KMS-11 (cell line): ENCODE results near the gene CHRFAM7A.
"Not testable (repeated sequence)": the region's sequence is repeated elsewhere in the genome, so short reads cannot be mapped to it uniquely, and the experiment has no call there.

Source experiments
- H2AFZ ChIP-seq: fragments of 200-600 bp; sonication (generic); 2 replicates; pipeline ENCODE4 v1.6.1; 2016; ENCODE audit warnings: antibody characterized with exemption, mixed run types, low read depth
- H3K27ac ChIP-seq: fragments of 200-600 bp; sonication (generic); 2 replicates; pipeline ENCODE4 v1.6.1; 2016; ENCODE audit warnings: mild to moderate bottlenecking, mixed run types
- H3K27me3 ChIP-seq: fragments of 200-600 bp; sonication (generic); 2 replicates; pipeline ENCODE4 v1.6.1; 2017; ENCODE audit warnings: mild to moderate bottlenecking, low read depth, mixed run types, moderate library complexity; ENCODE audit not compliant: insufficient read depth
- H3K36me3 ChIP-seq: fragments of 200-600 bp; sonication (generic); 2 replicates; pipeline ENCODE4 v1.6.1; 2017; ENCODE audit warnings: mild to moderate bottlenecking, mixed run types; ENCODE audit not compliant: insufficient read depth
- H3K4me1 ChIP-seq: fragments of 200-600 bp; sonication (generic); 2 replicates; pipeline ENCODE4 v1.6.1; 2016; ENCODE audit warnings: mild to moderate bottlenecking, low read depth, mixed run types; ENCODE audit not compliant: poor library complexity, severe bottlenecking
- H3K4me2 ChIP-seq: fragments of 200-600 bp; sonication (generic); 2 replicates; pipeline ENCODE4 v1.7.0; 2016; ENCODE audit warnings: mild to moderate bottlenecking, mixed run types
- H3K4me3 ChIP-seq: fragments of 200-600 bp; sonication (generic); IDR thresholded peaks from 2 replicates; pipeline ENCODE4 v1.6.1; 2017; ENCODE audit warnings: low read depth, low read length, mixed read lengths; ENCODE audit not compliant: insufficient read depth
- H3K79me2 ChIP-seq: fragments of 200-600 bp; sonication (generic); 2 replicates; pipeline ENCODE4 v1.6.1; 2016; ENCODE audit warnings: low read depth, mixed run types; ENCODE audit not compliant: insufficient read depth
- H3K9ac ChIP-seq: fragments of 200-600 bp; sonication (generic); 2 replicates; pipeline ENCODE4 v1.6.1; 2016; ENCODE audit warnings: mild to moderate bottlenecking, mixed run types
- H4K20me1 ChIP-seq: fragments of 200-600 bp; sonication (generic); 2 replicates; pipeline ENCODE4 v1.6.1; 2016; ENCODE audit warnings: mild to moderate bottlenecking, mixed run types; ENCODE audit not compliant: insufficient read depth

CHRFAM7A gene

GRCh38 chr15:30326145-30326544, 67.2 kb downstream of the CHRFAM7A start:
- H3K9ac ChIP-seq, H3K79me2 ChIP-seq, H3K4me3 ChIP-seq, H3K27ac ChIP-seq, H3K4me2 ChIP-seq, H2AFZ ChIP-seq, H3K4me1 ChIP-seq, H4K20me1 ChIP-seq, H3K27me3 ChIP-seq, H3K36me3 ChIP-seq: not testable (repeated sequence)

GRCh38 chr15:30321063-30321462, 72.3 kb downstream of the CHRFAM7A start:
- not testable (repeated sequence) for H3K4me1 ChIP-seq, H3K36me3 ChIP-seq, H3K79me2 ChIP-seq, H3K27ac ChIP-seq, H3K27me3 ChIP-seq, H3K9ac ChIP-seq, H3K4me2 ChIP-seq, H4K20me1 ChIP-seq, H3K4me3 ChIP-seq, H2AFZ ChIP-seq

- not testable (repeated sequence) for H3K4me3 ChIP-seq, H3K9ac ChIP-seq, H2AFZ ChIP-seq, H3K4me2 ChIP-seq, H4K20me1 ChIP-seq, H3K79me2 ChIP-seq, H3K27me3 ChIP-seq, H3K27ac ChIP-seq, H3K36me3 ChIP-seq, H3K4me1 ChIP-seq
Observed at GRCh38 chr15:30315704-30316103, 77.6 kb downstream of the CHRFAM7A start.

- not testable (repeated sequence) for H3K4me2 ChIP-seq, H3K36me3 ChIP-seq, H4K20me1 ChIP-seq, H2AFZ ChIP-seq, H3K4me1 ChIP-seq, H3K4me3 ChIP-seq, H3K27ac ChIP-seq, H3K9ac ChIP-seq, H3K27me3 ChIP-seq, H3K79me2 ChIP-seq
Observed at GRCh38 chr15:30310575-30310974, 82.8 kb downstream of the CHRFAM7A start.
